IPS DF 6.9 (cell line): Measurements from ENCODE around the gene GRID1.
A peak's percentile ranks its signal among the peaks of the same experiment; 100 is the strongest.

Experiments used
- DNase-seq: peaks from one replicate; pipeline ENCODE4 v3.0.0-alpha.2; 2013; ENCODE audit warnings: low read depth, low spot score
- H3K27ac ChIP-seq: one replicate; pipeline ENCODE4 v1.5.1; 2013; ENCODE audit warnings: low read length, control low read depth
- H3K27me3 ChIP-seq: 2 replicates; pipeline ENCODE4 v1.6.1; 2013; ENCODE audit warnings: mild to moderate bottlenecking, low read length; ENCODE audit not compliant: control insufficient read depth, insufficient read depth
- H3K36me3 ChIP-seq: 2 replicates; pipeline ENCODE4 v1.6.1; 2013; ENCODE audit warnings: low read length; ENCODE audit not compliant: control insufficient read depth, insufficient read depth
- H3K4me1 ChIP-seq: 2 replicates; pipeline ENCODE4 v1.6.1; 2013; ENCODE audit warnings: low read length; ENCODE audit not compliant: control insufficient read depth, insufficient read depth
- H3K4me3 ChIP-seq: 2 replicates; pipeline ENCODE4 v1.5.1; 2013; ENCODE audit warnings: mild to moderate bottlenecking, low read length
- H3K9me3 ChIP-seq: 2 replicates; pipeline ENCODE4 v1.6.1; 2013; ENCODE audit warnings: low read length, inconsistent platforms; ENCODE audit not compliant: control insufficient read depth, insufficient read depth
- WGBS: extraction: QIAGEN DNeasy Blood & Tissue Kit; methylation state at CpG from one replicate; pipeline ENCODE4 v1.1.7; 2013; ENCODE audit warnings: mixed read lengths, missing lambda C conversion rate; ENCODE audit not compliant: insufficient read length, insufficient coverage; 5-methylcytosine and 5-hydroxymethylcytosine counted together

The GRID1 gene

DNA sequence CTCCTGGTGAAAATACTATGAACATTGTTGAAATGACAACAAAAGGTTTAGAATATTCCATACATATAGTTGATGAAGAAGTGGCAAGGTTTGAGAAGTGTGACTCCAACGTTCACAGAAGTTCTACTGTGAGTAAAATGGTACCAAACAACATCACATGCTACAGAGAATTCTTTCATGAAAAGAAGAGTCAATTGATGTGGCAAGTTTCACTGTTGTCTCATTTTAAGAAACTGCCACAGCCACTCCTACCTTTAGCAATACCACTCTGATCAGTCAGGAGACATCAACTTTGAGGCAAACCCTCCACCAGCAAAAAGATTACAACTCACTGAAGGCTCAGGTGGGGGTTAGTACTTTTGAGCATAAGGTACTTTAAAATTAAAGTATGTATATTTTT lies 693.3 kb downstream of the GRID1 start:
- H3K9me3 ChIP-seq = no peaks in the 10 kb centered on the region
- no peaks in the 10 kb centered on the region for H3K27me3 ChIP-seq
- DNase-seq = no peak
- no peak overlapping the region for H3K27ac ChIP-seq
- H3K36me3 ChIP-seq = no peaks in the 10 kb centered on the region
- no peak overlapping the region for H3K4me3 ChIP-seq
- no peaks in the 10 kb centered on the region for H3K4me1 ChIP-seq
- WGBS = no CpG with 5 or more reads among the region's 1 CpG

DNA sequence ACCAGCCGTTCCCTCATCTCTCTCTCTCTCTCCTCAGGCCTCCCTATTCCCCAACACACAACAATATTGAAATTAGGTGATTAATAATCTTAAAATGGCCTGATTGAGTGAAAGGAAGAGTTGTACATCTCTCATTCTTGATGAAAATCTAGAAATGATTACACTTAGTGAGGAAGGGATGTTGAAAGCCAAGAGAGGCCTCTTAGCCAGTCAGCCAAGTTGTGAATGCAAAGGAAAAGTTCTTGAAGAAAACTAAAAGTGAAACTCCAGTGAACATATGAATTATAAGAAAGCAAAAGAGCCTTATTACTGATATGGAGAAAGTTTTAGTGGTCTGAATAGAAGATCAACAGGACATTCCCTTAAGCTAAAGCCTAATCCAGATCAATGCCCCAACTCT lies 695.1 kb downstream of the GRID1 start:
- 0 out of 2 replicates have a peak, but pooled peaks cover 1% of the 10 kb centered on the region for H3K4me1 ChIP-seq
- no peak overlapping the region for H3K27ac ChIP-seq
- no peaks in the 10 kb centered on the region for H3K9me3 ChIP-seq
- DNase-seq = no peak
- H3K27me3 ChIP-seq = no peaks in the 10 kb centered on the region
- no peak overlapping the region for H3K4me3 ChIP-seq
- H3K36me3 ChIP-seq = no peaks in the 10 kb centered on the region
- whole genome bisulfite sequencing = no CpG with 5 or more reads among the region's 1 CpG

DNA sequence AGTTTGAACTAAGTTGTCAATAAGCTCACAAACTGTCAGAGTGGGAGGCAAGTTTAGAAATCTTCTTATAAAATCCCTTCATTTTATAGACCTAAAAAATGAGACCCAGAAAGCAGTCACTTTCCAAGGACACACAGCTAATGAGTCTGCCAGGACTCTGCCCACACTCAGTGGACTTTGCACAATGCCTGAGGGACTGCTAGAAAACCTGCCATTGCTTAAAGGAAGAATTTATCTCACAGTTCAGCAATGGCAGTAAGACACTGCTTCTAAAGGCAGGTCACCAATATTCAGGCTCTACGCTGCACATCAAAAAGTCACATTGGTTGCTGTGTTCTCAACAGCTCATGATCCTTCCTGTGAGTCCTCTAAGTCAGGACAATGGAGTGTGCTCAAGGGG lies 698.1 kb downstream of the GRID1 start:
- Histone ChIP-seq H3K4me3 (no peak overlapping the region), H3K27me3 (no peaks in the 10 kb centered on the region), H3K27ac (no peak overlapping the region), H3K4me1 (0 out of 2 replicates have a peak, but pooled peaks cover 1% of the 10 kb centered on the region), H3K36me3 (no peaks in the 10 kb centered on the region), H3K9me3 (no peaks in the 10 kb centered on the region)
- no peak for DNase-seq
- no CpG with 5 or more reads among the region's 1 CpG for WGBS

DNA sequence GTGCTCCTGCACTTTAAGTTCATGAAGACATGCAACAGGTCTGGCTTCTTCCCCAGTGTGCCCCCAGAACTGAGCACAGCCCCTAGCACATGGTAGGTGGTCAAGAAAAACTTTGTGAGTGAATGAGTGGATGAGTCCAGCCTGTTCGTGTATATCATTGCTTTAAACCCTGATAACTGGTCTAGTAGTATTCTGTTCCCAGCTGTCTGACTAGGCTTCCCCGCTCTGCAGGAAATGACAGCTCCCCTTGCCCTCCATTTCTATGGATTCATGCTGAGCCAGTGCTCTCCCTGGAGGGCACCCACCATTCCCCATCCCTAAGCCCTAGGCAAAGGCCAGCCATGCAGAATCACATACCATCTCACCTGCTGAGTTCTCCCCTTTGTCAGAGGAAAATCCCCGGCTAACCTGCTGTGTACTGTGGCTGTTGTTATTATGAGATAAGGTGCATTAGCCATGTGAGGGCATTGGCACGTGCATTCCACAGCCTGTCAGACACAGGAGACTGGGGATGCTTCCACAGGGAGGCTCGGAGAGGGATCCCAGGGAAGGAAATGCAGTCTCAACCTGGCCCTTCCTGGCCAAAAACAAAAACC lies 698.9 kb downstream of the GRID1 start:
- Histone ChIP-seq H3K9me3 (no peaks in the 10 kb centered on the region), H3K4me1 (0 out of 2 replicates have a peak, but pooled peaks cover 1% of the 10 kb centered on the region), H3K27ac (no peak overlapping the region), H3K4me3 (no peak overlapping the region), H3K36me3 (no peaks in the 10 kb centered on the region), H3K27me3 (no peaks in the 10 kb centered on the region)
- no CpG with 5 or more reads among the region's 5 CpGs for WGBS
- peak; percentile 11 for DNase-seq

DNA sequence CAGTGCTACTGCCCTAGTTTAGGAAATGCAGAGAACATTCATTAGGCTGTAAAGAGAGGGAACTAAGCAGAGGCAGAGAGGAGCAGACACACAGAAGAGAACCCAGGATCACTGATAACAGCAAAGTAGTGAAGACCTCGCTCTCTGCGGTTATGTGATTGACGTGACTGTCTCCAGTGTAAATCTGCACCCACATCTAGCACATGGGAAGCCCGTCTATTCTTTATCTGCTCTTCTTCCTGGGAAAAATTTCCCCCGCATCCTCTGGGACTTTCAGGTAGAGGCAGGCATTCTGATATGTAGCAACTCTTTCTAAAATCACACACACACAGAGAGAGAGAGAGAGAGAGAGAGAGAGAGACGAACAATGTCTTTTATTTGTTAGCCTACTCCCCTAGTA lies 699.6 kb downstream of the GRID1 start:
- H3K27me3 ChIP-seq = no peaks in the 10 kb centered on the region
- no peak overlapping the region for H3K4me3 ChIP-seq
- WGBS = no CpG with 5 or more reads among the region's 6 CpGs
- no peak overlapping the region for H3K27ac ChIP-seq
- 0 out of 2 replicates have a peak, but pooled peaks cover 1% of the 10 kb centered on the region for H3K4me1 ChIP-seq
- no peaks in the 10 kb centered on the region for H3K9me3 ChIP-seq
- no peaks in the 10 kb centered on the region for H3K36me3 ChIP-seq
- DNase-seq = no peak

DNA sequence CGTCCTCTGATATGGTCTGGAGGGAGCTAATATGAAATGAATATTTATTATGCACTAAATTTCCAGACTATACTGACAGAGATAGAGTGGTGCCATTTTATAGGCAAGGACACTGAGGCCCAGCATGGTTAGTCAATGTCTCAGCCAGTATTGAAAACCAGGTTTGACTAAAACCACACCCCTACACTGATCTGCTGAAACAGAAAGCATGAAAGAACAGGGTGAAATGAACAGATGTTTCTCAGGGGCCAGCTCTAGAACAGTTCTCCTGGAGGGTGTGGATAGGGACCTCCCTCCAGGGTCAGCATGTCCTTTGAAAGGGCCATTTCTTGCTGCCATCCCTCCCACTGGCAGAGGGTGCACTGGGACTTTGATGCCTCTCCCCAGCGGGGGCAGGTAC lies 700.5 kb downstream of the GRID1 start:
- Histone ChIP-seq H3K36me3 (no peaks in the 10 kb centered on the region), H3K27ac (no peak overlapping the region), H3K27me3 (no peaks in the 10 kb centered on the region), H3K9me3 (no peaks in the 10 kb centered on the region), H3K4me1 (0 out of 2 replicates have a peak, but pooled peaks cover 1% of the 10 kb centered on the region), H3K4me3 (no peak overlapping the region)
- DNase-seq = no peak
- WGBS = no CpG with 5 or more reads among the region's 2 CpGs

DNA sequence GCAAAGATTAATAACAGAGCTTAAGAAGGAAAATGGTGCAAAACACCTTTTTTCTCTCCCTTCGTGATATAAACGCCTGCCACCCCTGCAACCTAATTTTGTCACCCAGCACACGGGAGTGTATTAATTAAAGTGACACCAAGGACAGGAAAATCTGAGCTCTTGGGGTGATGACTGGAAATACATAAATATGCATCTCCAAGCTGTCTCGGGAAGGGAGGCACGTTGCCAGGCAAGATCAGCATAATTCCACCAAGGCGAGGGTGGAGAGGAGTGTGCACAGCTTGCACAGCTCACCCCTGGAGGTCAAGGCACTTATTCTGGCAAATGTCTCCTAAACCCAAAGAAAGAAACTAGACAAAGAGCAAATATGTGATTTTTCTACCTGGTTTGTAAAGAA lies 700.9 kb downstream of the GRID1 start:
- Histone ChIP-seq H3K36me3 (no peaks in the 10 kb centered on the region), H3K27me3 (no peaks in the 10 kb centered on the region), H3K4me3 (no peak overlapping the region), H3K4me1 (0 out of 2 replicates have a peak, but pooled peaks cover 1% of the 10 kb centered on the region), H3K9me3 (no peaks in the 10 kb centered on the region), H3K27ac (no peak overlapping the region)
- no peak for DNase-seq
- no CpG with 5 or more reads among the region's 6 CpGs for WGBS

DNA sequence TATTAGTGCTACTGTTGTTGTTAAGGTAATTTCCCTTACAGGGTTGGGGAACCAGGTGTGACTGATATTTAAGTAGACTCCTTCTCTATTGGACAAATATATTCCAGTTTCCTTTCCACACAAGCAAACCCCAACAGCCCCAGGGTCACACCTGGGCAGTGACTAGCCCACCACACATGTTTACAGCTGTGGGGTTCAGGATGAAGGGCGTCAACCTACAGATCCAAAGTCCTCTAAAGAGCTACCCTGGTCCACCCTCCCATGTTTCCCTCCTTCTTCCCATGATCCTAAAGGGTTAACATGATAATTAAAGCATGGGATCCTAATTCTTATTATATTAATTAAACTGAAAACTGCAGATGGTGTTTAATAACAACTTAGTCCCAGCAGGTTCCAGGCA lies 701.5 kb downstream of the GRID1 start:
- no peak for DNase-seq
- no peaks in the 10 kb centered on the region for H3K36me3 ChIP-seq
- H3K27ac ChIP-seq = no peak overlapping the region
- no peak overlapping the region for H3K4me3 ChIP-seq
- WGBS = no CpG with 5 or more reads among the region's 1 CpG
- no peaks in the 10 kb centered on the region for H3K9me3 ChIP-seq
- H3K4me1 ChIP-seq = 0 out of 2 replicates have a peak, but pooled peaks cover 1% of the 10 kb centered on the region
- H3K27me3 ChIP-seq = no peaks in the 10 kb centered on the region

DNA sequence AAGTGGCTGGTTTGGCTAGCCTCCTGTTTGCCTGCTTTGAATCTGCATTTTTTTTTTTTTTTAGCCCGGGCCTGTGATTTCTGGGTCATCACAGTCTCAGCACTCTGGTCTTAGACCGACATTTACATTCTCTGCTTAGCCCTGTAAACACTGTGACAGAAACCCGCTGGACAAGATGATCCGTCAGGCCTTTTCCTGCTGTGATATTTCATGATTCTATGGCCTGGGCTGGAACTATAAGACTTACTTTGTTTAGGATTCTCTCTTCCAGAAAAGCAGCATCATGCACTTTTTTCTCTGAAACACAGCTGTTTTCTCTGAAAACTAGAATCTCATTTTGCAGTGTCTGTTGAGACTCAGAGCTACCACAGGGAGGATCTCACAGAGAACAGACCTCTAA lies 705.5 kb downstream of the GRID1 start:
- Histone ChIP-seq H3K4me3 (no peak overlapping the region), H3K4me1 (no peaks in the 10 kb centered on the region), H3K9me3 (no peaks in the 10 kb centered on the region), H3K27me3 (no peaks in the 10 kb centered on the region), H3K36me3 (no peaks in the 10 kb centered on the region), H3K27ac (no peak overlapping the region)
- DNase-seq = no peak
- WGBS = no CpG with 5 or more reads among the region's 4 CpGs

DNA sequence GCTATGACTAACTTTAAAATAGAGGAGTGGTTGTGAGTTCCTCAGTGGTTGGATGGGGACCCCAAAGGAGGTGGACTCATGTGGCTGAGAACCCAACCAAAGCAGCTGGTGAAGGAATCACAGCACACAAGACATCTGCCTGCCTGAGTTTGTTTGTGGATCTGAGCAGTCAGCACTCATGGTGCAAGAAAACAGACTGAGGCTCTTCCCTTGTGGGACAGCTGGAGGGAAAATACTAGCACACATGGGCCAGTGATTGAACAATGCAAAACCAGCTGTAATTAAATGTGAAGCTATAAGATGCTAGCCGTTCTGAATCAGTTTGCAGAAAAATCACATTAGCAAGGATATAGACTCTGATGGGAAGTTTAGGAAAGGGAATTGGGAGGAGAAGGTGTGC lies 707.3 kb downstream of the GRID1 start:
- H3K4me3 ChIP-seq = no peak overlapping the region
- no peaks in the 10 kb centered on the region for H3K27me3 ChIP-seq
- H3K36me3 ChIP-seq = no peaks in the 10 kb centered on the region
- no peaks in the 10 kb centered on the region for H3K4me1 ChIP-seq
- WGBS = no CpG with 5 or more reads among the region's 1 CpG
- H3K9me3 ChIP-seq = no peaks in the 10 kb centered on the region
- no peak for DNase-seq
- no peak overlapping the region for H3K27ac ChIP-seq

DNA sequence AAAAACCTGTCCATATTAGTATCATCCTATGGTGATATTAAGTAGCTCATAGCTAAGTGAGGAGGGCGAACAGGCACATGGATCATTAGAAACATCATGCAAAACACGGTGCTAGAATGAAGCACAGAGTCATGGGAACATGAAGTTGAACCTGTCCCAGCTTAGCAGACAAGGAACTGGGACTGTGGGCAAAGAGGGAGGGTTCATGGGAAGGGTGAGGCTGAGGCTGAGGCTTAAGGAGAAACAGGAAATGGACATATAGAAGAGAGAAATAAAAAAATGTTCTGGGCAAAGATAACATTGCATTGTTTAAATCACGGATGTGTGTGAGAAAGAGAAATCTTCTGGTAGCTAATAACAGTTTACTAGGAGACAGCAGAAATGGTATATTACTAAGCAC lies 708.1 kb downstream of the GRID1 start:
- Histone ChIP-seq H3K9me3 (no peaks in the 10 kb centered on the region), H3K4me3 (no peak overlapping the region), H3K27ac (no peak overlapping the region), H3K36me3 (no peaks in the 10 kb centered on the region), H3K4me1 (no peaks in the 10 kb centered on the region), H3K27me3 (no peaks in the 10 kb centered on the region)
- no CpG with 5 or more reads among the region's 3 CpGs for WGBS
- no peak for DNase-seq
